CD4-positive, CD25-positive, alpha-beta regulatory T cell (primary cell): ENCODE data around the gene ENO2. TPM values are rescaled to one million over a fixed set of nuclear protein-coding genes. Genes with fewer than 3 reads are reported as not detected.

Experiments used
- ATAC-seq, 2 donors: fragments of 150-1000 bp; cut with Tn5 transposase; one replicate each; pipeline ENCODE4 v1.10.0; 2021; ENCODE audit warnings: low read depth in 2 of 2, moderate number of reproducible peaks in 2 of 2, moderate library complexity in 1 of 2
- DNase-seq, 3 donors: peaks; one replicate each; pipeline versions ENCODE4 v3.0.0 to v3.0.0-alpha.2; 2012 to 2022; ENCODE audit warnings: mixed read lengths in 1 of 3
- H3K27ac ChIP-seq: one replicate; pipeline ENCODE4 v1.7.0; 2013; ENCODE audit warnings: mild to moderate bottlenecking, low read length; ENCODE audit not compliant: insufficient read depth, poor library complexity, severe bottlenecking
- H3K27me3 ChIP-seq: one replicate; pipeline ENCODE4 v1.7.0; 2013; ENCODE audit warnings: low read length; ENCODE audit not compliant: control insufficient read depth, insufficient read depth
- H3K36me3 ChIP-seq: one replicate; pipeline ENCODE4 v1.7.0; 2013; ENCODE audit warnings: mild to moderate bottlenecking, low read length, moderate library complexity; ENCODE audit not compliant: control insufficient read depth, insufficient read depth
- H3K4me1 ChIP-seq: 2 replicates; pipeline ENCODE4 v1.7.0; 2013; ENCODE audit warnings: mild to moderate bottlenecking, low read length; ENCODE audit not compliant: insufficient read depth, control insufficient read depth, poor library complexity, severe bottlenecking
- H3K4me3 ChIP-seq: one replicate; pipeline ENCODE4 v1.7.0; 2013; ENCODE audit warnings: low read depth, mild to moderate bottlenecking, low read length, moderate library complexity
- H3K9me3 ChIP-seq, 2 experiments: 1 replicate in 1 of 2; 2 replicates in 1 of 2; pipeline ENCODE4 v1.7.0; 2013; ENCODE audit warnings: low read length in 2 of 2, mild to moderate bottlenecking in 1 of 2, moderate library complexity in 1 of 2; ENCODE audit not compliant: control insufficient read depth in 2 of 2
- H3K27ac Mint-ChIP-seq, 3 donors: one replicate each; pipeline ENCODE4 v1.8.0; 2020 to 2022; ENCODE audit warnings: mild to moderate bottlenecking in 3 of 3, mixed read lengths in 3 of 3, moderate library complexity in 2 of 3
- H3K27me3 Mint-ChIP-seq: one replicate; pipeline ENCODE4 v1.8.0; 2022; ENCODE audit warnings: mild to moderate bottlenecking, mixed read lengths
- H3K36me3 Mint-ChIP-seq: one replicate; pipeline ENCODE4 v1.8.0; 2020; ENCODE audit warnings: mixed read lengths
- H3K4me1 Mint-ChIP-seq, 4 donors: one replicate each; pipeline ENCODE4 v1.8.0; 2020 to 2022; ENCODE audit warnings: mixed read lengths in 4 of 4, mild to moderate bottlenecking in 1 of 4
- H3K4me3 Mint-ChIP-seq, 4 donors: one replicate each; pipeline ENCODE4 v1.8.0; 2020 to 2022; ENCODE audit warnings: mild to moderate bottlenecking in 4 of 4, mixed read lengths in 4 of 4, moderate library complexity in 3 of 4
- H3K9me3 Mint-ChIP-seq, 7 donors: one replicate each; pipeline ENCODE4 v1.8.0; 2020 to 2022; ENCODE audit warnings: mixed read lengths in 7 of 7, mild to moderate bottlenecking in 3 of 7, moderate library complexity in 2 of 7
- polyA plus RNA-seq, 4 donors: library from polyadenylated mRNA; unstranded; fragments of 300-500 nt; fragmentation: Illumina TruSeq; gene quantifications; one replicate each; pipeline ENCODE4 v1.2.3, GENCODE V29; 2021
- total RNA-seq: library from RNA; stranded (reverse); gene quantifications from one replicate; pipeline ENCODE4 v1.2.3, GENCODE V29; 2022

ENO2 gene
- total and polyA plus RNA-seq, 5 donors from 2014 or later, result 18.1 to 88.2 (median 23.2) TPM

GRCh38 chr12:6952863-6953441 is 38.6 kb downstream of the ENO2 start:
- Histone ChIP-seq H3K9me3 (no peaks in the 10 kb centered on the region), H3K4me1 (peaks cover 95% of the 10 kb centered on the region), H3K27ac (peak overlapping the region; percentile 98), H3K36me3 (peaks cover 27% of the 10 kb centered on the region), H3K27me3 (no peaks in the 10 kb centered on the region), H3K4me3 (peak overlapping the region; percentile 88)
- Mint-ChIP-seq H3K36me3 (peaks cover 30% of the 10 kb centered on the region), H3K4me3 (peak overlapping the region; percentile 88 to 99 (median 98)), H3K27ac (peak overlapping the region; percentile 96 to 98 (median 97)), H3K9me3 (no peaks in the 10 kb centered on the region), H3K27me3 (peaks cover 4% of the 10 kb centered on the region), H3K4me1 (peaks cover 8 to 81% (median 54%) of the 10 kb centered on the region in 4 donors)
- DNase-seq, result no peak
- ATAC-seq, result no peak

GRCh38 chr12:6953442-6954315 is 39.3 kb downstream of the ENO2 start:
- Mint-ChIP-seq H3K36me3 (peaks cover 37% of the 10 kb centered on the region), H3K27ac (peak overlapping the region; percentile 96 to 98 (median 97)), H3K9me3 (no peaks in the 10 kb centered on the region), H3K4me1 (peaks cover 13 to 81% (median 57%) of the 10 kb centered on the region in 4 donors), H3K27me3 (peaks cover 4% of the 10 kb centered on the region), H3K4me3 (peak overlapping the region; percentile 88 to 99 (median 98))
- DNase-seq, result peak; percentile 65 to 74 (median 66)
- peak in 1 of 2 donors; percentile 25 for ATAC-seq
- peak overlapping the region; percentile 98 for H3K27ac ChIP-seq
- H3K27me3 ChIP-seq, result no peaks in the 10 kb centered on the region
- no peaks in the 10 kb centered on the region for H3K9me3 ChIP-seq
- peak overlapping the region; percentile 88 for H3K4me3 ChIP-seq
- H3K36me3 ChIP-seq, result peaks cover 27% of the 10 kb centered on the region
- H3K4me1 ChIP-seq, result peaks cover 95% of the 10 kb centered on the region

DNA sequence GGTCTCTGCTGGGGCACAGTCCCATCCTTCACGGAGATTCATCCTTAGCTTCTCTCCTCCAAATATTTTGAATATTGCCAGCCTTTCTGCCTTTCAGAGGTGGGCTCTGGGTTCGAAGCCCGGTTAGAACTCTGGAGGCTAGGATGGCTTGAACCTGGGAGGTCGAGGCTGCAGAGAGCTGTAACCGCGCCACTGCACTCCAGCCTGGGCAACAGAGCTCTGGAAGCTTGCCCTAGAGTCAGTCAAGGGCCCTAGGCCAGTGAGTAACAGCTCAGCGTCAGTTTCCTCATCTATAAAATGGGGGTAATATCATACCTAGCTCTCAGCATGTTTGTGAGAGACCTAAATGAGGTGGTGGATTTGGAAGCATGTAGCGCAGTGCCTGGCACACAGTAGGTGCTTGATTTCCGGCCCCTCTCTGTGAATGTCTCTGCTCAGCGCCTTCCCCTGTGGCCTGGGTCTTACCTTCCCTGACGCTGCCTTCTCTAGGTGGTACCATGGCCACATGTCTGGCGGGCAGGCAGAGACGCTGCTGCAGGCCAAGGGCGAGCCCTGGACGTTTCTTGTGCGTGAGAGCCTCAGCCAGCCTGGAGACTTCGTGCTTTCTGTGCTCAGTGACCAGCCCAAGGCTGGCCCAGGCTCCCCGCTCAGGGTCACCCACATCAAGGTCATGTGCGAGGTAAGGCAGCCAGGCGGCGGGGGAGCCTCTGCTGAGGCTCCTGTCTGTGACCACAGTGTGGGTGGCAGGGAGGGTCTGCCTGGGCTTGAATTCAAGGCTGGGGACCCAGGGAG is 40.1 kb downstream of the ENO2 start:
- H3K4me3 ChIP-seq, result peak overlapping the region; percentile 88
- peak overlapping the region; percentile 98 for H3K27ac ChIP-seq
- no peaks in the 10 kb centered on the region for H3K27me3 ChIP-seq
- H3K9me3 ChIP-seq, result no peaks in the 10 kb centered on the region
- H3K9me3 Mint-ChIP-seq, result no peaks in the 10 kb centered on the region
- H3K27ac Mint-ChIP-seq, result peak overlapping the region; percentile 96 to 98 (median 97)
- DNase-seq, result no peak
- peak overlapping the region; percentile 88 to 99 (median 98) for H3K4me3 Mint-ChIP-seq
- peaks cover 42% of the 10 kb centered on the region for H3K36me3 Mint-ChIP-seq
- H3K36me3 ChIP-seq, result peaks cover 27% of the 10 kb centered on the region
- peaks cover 13 to 81% (median 56%) of the 10 kb centered on the region in 4 donors for H3K4me1 Mint-ChIP-seq
- no peaks in the 10 kb centered on the region for H3K27me3 Mint-ChIP-seq
- peaks cover 95% of the 10 kb centered on the region for H3K4me1 ChIP-seq
- ATAC-seq, result no peak

DNA sequence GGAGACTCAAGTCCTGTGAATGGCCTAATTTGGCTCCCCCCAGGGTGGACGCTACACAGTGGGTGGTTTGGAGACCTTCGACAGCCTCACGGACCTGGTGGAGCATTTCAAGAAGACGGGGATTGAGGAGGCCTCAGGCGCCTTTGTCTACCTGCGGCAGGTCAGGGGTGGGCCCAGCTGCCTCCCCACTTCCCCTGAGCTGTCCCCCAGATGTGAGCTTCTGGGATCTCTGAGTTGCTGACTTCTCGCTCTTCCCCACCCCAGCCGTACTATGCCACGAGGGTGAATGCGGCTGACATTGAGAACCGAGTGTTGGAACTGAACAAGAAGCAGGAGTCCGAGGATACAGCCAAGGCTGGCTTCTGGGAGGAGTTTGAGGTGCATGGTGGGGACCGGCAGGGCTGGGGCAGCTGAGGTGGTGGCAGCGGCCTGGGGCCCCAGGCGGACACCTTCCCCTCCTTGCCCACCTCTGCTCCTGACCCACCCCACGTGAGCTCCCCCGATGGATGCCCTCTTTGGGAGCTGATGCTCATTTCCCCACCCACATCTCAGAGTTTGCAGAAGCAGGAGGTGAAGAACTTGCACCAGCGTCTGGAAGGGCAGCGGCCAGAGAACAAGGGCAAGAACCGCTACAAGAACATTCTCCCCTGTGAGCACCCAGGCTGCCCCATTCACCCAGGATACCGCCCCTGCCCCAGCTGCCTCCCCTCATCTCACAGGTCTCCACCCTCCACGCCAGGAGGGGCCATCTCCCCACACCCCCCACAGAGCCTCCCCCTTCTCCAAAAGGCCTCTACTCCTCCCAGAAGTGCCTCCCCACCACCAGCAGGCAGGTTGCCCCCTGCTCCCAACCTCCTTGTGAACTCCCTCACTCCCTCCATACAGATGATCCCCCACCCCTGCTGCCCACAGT is 41.0 kb downstream of the ENO2 start:
- Mint-ChIP-seq H3K27ac (peak overlapping the region; percentile 92 to 98 (median 97)), H3K4me1 (peaks cover 9 to 81% (median 49%) of the 10 kb centered on the region in 4 donors), H3K4me3 (peak overlapping the region; percentile 88 to 99 (median 98)), H3K36me3 (peaks cover 42% of the 10 kb centered on the region), H3K9me3 (no peaks in the 10 kb centered on the region), H3K27me3 (no peaks in the 10 kb centered on the region)
- H3K27ac ChIP-seq, result peak overlapping the region; percentile 98
- peaks cover 95% of the 10 kb centered on the region for H3K4me1 ChIP-seq
- H3K9me3 ChIP-seq, result no peaks in the 10 kb centered on the region
- DNase-seq (no peak), ATAC-seq (no peak)
- H3K27me3 ChIP-seq, result no peaks in the 10 kb centered on the region
- H3K36me3 ChIP-seq, result peaks cover 28% of the 10 kb centered on the region
- no peak overlapping the region for H3K4me3 ChIP-seq

GRCh38 chr12:6956021-6956727 is 41.8 kb downstream of the ENO2 start:
- Mint-ChIP-seq H3K4me3 (peak overlapping the region; percentile 48 to 88 (median 74)), H3K27ac (peak overlapping the region; percentile 92 to 100 (median 97)), H3K9me3 (no peaks in the 10 kb centered on the region), H3K4me1 (peaks cover 6 to 81% (median 50%) of the 10 kb centered on the region in 4 donors), H3K36me3 (peaks cover 45% of the 10 kb centered on the region), H3K27me3 (no peaks in the 10 kb centered on the region)
- ATAC-seq (no peak), DNase-seq (no peak)
- peaks cover 95% of the 10 kb centered on the region for H3K4me1 ChIP-seq
- H3K9me3 ChIP-seq, result no peaks in the 10 kb centered on the region
- H3K36me3 ChIP-seq, result peaks cover 32% of the 10 kb centered on the region
- H3K27me3 ChIP-seq, result no peaks in the 10 kb centered on the region
- no peak overlapping the region for H3K4me3 ChIP-seq
- peak overlapping the region; percentile 98 for H3K27ac ChIP-seq

GRCh38 chr12:6957151-6957701 is 42.8 kb downstream of the ENO2 start:
- H3K9me3 Mint-ChIP-seq, result no peaks in the 10 kb centered on the region
- Histone ChIP-seq H3K9me3 (no peaks in the 10 kb centered on the region), H3K4me1 (peaks cover 100% of the 10 kb centered on the region), H3K27ac (peak overlapping the region; percentile 98), H3K36me3 (peaks cover 32% of the 10 kb centered on the region), H3K27me3 (no peaks in the 10 kb centered on the region), H3K4me3 (no peak overlapping the region)
- DNase-seq (peak in 1 of 3 donors; percentile 50), ATAC-seq (no peak)
- H3K36me3 Mint-ChIP-seq, result peaks cover 47% of the 10 kb centered on the region
- no peaks in the 10 kb centered on the region for H3K27me3 Mint-ChIP-seq
- peaks cover 11 to 92% (median 60%) of the 10 kb centered on the region in 4 donors for H3K4me1 Mint-ChIP-seq
- peak overlapping the region; percentile 72 to 96 (median 90) for H3K4me3 Mint-ChIP-seq
- H3K27ac Mint-ChIP-seq, result peak overlapping the region; percentile 92 to 100 (median 97)
